ENCODE measurements around the gene RAP1B. TPM values are rescaled to one million over a fixed set of nuclear protein-coding genes. Genes with fewer than 3 reads are reported as not detected.

The RAP1B gene
- total and polyA plus RNA-seq, 2 of the 13 experiments (the other 11 are each of a cell fraction or from before 2014, with no cell fraction given) = 71.1 to 92.7 TPM

DNA sequence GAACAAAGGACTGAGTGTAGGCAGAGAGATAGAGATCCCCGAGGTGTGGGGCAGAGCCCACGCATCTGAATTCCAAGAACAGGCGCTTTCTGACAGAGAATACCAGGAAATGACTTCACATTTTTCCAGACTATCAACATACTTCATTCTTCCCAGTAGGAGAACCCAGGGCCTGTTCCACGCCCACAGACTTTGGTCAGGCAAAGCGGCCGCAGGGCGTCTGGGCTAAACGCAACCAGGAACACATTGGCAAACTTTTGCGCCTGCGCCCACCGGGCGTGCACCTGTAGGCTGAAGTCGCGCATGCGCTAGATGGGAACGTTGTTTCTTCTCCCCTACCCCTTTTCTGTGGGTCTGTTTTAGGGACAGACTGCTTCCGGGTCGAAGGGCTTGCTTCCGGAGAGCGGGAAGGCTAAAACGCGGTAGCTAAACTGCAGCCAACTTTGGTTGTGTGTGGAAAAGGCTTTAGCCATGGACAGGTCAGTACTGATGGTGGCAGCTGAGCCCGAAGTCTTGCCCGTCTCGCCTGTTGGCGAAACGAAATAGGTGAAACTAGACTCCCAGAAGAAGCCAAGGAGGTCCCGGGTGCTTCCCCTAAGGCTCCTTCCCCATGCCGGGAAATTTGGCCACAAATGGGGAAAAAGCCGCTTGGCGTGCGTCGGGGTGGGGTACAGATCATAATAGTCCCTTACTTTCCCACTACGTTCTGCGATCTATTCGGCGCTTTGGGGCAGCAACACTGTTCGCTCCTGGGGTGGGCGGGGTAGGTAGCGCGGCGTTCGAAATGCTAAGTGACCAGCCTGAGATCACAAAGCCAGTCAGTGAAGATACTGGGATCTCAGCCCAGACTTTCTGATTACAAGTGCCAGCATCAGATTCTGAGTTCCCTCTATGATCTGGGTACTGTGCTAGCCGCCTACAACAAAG lies 76.2 kb downstream of the RAP1B start, which contains the start of gene NUP107 (continued):
- TF ChIP-seq, protein P1, sequence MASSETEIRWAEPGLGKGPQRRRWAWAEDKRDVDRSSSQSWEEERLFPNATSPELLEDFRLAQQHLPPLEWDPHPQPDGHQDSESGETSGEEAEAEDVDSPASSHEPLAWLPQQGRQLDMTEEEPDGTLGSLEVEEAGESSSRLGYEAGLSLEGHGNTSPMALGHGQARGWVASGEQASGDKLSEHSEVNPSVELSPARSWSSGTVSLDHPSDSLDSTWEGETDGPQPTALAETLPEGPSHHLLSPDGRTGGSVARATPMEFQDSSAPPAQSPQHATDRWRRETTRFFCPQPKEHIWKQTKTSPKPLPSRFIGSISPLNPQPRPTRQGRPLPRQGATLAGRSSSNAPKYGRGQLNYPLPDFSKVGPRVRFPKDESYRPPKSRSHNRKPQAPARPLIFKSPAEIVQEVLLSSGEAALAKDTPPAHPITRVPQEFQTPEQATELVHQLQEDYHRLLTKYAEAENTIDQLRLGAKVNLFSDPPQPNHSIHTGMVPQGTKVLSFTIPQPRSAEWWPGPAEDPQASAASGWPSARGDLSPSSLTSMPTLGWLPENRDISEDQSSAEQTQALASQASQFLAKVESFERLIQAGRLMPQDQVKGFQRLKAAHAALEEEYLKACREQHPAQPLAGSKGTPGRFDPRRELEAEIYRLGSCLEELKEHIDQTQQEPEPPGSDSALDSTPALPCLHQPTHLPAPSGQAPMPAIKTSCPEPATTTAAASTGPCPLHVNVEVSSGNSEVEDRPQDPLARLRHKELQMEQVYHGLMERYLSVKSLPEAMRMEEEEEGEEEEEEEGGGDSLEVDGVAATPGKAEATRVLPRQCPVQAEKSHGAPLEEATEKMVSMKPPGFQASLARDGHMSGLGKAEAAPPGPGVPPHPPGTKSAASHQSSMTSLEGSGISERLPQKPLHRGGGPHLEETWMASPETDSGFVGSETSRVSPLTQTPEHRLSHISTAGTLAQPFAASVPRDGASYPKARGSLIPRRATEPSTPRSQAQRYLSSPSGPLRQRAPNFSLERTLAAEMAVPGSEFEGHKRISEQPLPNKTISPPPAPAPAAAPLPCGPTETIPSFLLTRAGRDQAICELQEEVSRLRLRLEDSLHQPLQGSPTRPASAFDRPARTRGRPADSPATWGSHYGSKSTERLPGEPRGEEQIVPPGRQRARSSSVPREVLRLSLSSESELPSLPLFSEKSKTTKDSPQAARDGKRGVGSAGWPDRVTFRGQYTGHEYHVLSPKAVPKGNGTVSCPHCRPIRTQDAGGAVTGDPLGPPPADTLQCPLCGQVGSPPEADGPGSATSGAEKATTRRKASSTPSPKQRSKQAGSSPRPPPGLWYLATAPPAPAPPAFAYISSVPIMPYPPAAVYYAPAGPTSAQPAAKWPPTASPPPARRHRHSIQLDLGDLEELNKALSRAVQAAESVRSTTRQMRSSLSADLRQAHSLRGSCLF (CRISPR knock-in tag; IDR thresholded peaks at IDR 0.05; ENCODE audit: borderline replicate concordance) = no peak
- peak; percentile 92 for TF ChIP-seq ZNF670 (CRISPR knock-in tag; IDR thresholded peaks at IDR 0.05; ENCODE audit: borderline replicate concordance)
- no peak for TF ChIP-seq ZNF577 (CRISPR knock-in tag; IDR thresholded peaks at IDR 0.05; ENCODE audit: borderline replicate concordance, low read depth)
- peak; percentile 70; the same call in 1 of the 2 replicates for TF ChIP-seq ZNF709 (CRISPR knock-in tag; IDR thresholded peaks at IDR 0.05)
- TF ChIP-seq, protein P2, sequence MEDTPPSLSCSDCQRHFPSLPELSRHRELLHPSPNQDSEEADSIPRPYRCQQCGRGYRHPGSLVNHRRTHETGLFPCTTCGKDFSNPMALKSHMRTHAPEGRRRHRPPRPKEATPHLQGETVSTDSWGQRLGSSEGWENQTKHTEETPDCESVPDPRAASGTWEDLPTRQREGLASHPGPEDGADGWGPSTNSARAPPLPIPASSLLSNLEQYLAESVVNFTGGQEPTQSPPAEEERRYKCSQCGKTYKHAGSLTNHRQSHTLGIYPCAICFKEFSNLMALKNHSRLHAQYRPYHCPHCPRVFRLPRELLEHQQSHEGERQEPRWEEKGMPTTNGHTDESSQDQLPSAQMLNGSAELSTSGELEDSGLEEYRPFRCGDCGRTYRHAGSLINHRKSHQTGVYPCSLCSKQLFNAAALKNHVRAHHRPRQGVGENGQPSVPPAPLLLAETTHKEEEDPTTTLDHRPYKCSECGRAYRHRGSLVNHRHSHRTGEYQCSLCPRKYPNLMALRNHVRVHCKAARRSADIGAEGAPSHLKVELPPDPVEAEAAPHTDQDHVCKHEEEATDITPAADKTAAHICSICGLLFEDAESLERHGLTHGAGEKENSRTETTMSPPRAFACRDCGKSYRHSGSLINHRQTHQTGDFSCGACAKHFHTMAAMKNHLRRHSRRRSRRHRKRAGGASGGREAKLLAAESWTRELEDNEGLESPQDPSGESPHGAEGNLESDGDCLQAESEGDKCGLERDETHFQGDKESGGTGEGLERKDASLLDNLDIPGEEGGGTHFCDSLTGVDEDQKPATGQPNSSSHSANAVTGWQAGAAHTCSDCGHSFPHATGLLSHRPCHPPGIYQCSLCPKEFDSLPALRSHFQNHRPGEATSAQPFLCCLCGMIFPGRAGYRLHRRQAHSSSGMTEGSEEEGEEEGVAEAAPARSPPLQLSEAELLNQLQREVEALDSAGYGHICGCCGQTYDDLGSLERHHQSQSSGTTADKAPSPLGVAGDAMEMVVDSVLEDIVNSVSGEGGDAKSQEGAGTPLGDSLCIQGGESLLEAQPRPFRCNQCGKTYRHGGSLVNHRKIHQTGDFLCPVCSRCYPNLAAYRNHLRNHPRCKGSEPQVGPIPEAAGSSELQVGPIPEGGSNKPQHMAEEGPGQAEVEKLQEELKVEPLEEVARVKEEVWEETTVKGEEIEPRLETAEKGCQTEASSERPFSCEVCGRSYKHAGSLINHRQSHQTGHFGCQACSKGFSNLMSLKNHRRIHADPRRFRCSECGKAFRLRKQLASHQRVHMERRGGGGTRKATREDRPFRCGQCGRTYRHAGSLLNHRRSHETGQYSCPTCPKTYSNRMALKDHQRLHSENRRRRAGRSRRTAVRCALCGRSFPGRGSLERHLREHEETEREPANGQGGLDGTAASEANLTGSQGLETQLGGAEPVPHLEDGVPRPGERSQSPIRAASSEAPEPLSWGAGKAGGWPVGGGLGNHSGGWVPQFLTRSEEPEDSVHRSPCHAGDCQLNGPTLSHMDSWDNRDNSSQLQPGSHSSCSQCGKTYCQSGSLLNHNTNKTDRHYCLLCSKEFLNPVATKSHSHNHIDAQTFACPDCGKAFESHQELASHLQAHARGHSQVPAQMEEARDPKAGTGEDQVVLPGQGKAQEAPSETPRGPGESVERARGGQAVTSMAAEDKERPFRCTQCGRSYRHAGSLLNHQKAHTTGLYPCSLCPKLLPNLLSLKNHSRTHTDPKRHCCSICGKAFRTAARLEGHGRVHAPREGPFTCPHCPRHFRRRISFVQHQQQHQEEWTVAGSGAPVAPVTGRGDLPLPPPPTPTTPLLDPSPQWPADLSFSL (CRISPR knock-in tag; IDR thresholded peaks at IDR 0.05) = no peak
- peak; percentile 70; the same call in 1 of the 2 replicates for TF ChIP-seq ZFP36L1 (CRISPR knock-in tag; IDR thresholded peaks at IDR 0.05)
- TF ChIP-seq NBN (conservative IDR thresholded peaks at IDR 0.05) = no peak
- TF ChIP-seq HOXA9 (CRISPR knock-in tag; IDR thresholded peaks at IDR 0.05; ENCODE audit: borderline replicate concordance) = 0 out of 2 replicates have a peak, but pooled peaks have one; percentile 25
- no peak for TF ChIP-seq SIX1 (CRISPR knock-in tag; IDR thresholded peaks at IDR 0.05; ENCODE audit: borderline replicate concordance)
- no peak for TF ChIP-seq TCF12 (IDR thresholded peaks at IDR 0.05)
- no peak for TF ChIP-seq TCF12 (CRISPR knock-in tag; IDR thresholded peaks at IDR 0.05)
- TF ChIP-seq, protein P3, sequence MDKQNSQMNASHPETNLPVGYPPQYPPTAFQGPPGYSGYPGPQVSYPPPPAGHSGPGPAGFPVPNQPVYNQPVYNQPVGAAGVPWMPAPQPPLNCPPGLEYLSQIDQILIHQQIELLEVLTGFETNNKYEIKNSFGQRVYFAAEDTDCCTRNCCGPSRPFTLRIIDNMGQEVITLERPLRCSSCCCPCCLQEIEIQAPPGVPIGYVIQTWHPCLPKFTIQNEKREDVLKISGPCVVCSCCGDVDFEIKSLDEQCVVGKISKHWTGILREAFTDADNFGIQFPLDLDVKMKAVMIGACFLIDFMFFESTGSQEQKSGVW (CRISPR knock-in tag; IDR thresholded peaks at IDR 0.05; ENCODE audit: borderline replicate concordance) = no peak
- no peak for TF ChIP-seq ZNF430 (CRISPR knock-in tag; IDR thresholded peaks at IDR 0.05)
- TF ChIP-seq SRSF1 (optimal IDR thresholded peaks at IDR 0.05; ENCODE audit: low read depth, low read length) = peak; percentile 79
- TF ChIP-seq ZNF34 (CRISPR knock-in tag; IDR thresholded peaks at IDR 0.05; ENCODE audit: borderline replicate concordance) = peak; percentile 56; the same call in 1 of the 2 replicates
- no peak; the same call in 1 of the 2 replicates for TF ChIP-seq ELF4 (CRISPR knock-in tag; IDR thresholded peaks at IDR 0.05; ENCODE audit: borderline replicate concordance)

Data from HepG2 (cell line).